AG09309 (cell line): ENCODE measurements around the gene ROS1.
"Not testable (repeated sequence)": the region's sequence is repeated elsewhere in the genome, so short reads cannot be mapped to it uniquely, and the experiment has no call there.

ENCODE experiments used
- DNase-seq: peaks from one replicate; pipeline ENCODE4 v3.0.0-alpha.2; 2010; ENCODE audit warnings: low read depth
- H3K4me3 ChIP-seq: 2 replicates; pipeline ENCODE4 v1.5.1; 2011; ENCODE audit warnings: mild to moderate bottlenecking, low read depth, low read length, moderate library complexity; ENCODE audit not compliant: control insufficient read depth
- TF ChIP-seq, protein P1 (sequence below): IDR thresholded peaks from 2 replicates; pipeline ENCODE4 v1.5.1; 2011; ENCODE audit warnings: mild to moderate bottlenecking, low read depth, low read length, inconsistent platforms; ENCODE audit not compliant: insufficient read depth, control insufficient read depth; ENCODE audit errors: missing control alignments

Gene ROS1

GRCh38 chr6:117425431-117426153 is at the start of gene ROS1:
ROS1 (minus strand) TSS chr6:117425942; CDS start chr6:117425656, 286 bp downstream.
- no peak for DNase-seq
- H3K4me3 ChIP-seq, result no peak within 1 kb of the TSS
- TF ChIP-seq, protein P1, sequence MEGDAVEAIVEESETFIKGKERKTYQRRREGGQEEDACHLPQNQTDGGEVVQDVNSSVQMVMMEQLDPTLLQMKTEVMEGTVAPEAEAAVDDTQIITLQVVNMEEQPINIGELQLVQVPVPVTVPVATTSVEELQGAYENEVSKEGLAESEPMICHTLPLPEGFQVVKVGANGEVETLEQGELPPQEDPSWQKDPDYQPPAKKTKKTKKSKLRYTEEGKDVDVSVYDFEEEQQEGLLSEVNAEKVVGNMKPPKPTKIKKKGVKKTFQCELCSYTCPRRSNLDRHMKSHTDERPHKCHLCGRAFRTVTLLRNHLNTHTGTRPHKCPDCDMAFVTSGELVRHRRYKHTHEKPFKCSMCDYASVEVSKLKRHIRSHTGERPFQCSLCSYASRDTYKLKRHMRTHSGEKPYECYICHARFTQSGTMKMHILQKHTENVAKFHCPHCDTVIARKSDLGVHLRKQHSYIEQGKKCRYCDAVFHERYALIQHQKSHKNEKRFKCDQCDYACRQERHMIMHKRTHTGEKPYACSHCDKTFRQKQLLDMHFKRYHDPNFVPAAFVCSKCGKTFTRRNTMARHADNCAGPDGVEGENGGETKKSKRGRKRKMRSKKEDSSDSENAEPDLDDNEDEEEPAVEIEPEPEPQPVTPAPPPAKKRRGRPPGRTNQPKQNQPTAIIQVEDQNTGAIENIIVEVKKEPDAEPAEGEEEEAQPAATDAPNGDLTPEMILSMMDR, result no peak

DNA sequence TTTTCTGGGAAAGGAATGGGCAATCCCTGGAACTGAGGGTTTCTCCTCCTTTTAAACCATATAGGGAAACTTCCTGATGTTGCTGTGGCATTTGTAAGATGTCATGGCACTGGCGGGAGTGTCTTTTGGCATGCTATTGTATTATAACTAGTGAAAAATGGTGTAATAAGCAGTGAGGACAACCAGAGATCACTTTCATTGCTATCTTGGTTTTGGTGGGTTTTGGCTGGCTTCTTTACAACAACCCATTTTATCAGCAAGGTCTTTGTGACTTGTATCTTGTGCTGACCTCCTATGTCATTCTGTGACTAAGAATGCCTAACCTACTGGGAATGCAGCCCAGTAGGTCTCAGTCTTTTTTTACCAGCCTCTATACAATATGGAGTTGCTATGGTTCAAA is 47.7 kb upstream of the ROS1 start:
- no peak for DNase-seq
- no peak overlapping the region for H3K4me3 ChIP-seq
- TF ChIP-seq, protein P1, result no peak

DNA sequence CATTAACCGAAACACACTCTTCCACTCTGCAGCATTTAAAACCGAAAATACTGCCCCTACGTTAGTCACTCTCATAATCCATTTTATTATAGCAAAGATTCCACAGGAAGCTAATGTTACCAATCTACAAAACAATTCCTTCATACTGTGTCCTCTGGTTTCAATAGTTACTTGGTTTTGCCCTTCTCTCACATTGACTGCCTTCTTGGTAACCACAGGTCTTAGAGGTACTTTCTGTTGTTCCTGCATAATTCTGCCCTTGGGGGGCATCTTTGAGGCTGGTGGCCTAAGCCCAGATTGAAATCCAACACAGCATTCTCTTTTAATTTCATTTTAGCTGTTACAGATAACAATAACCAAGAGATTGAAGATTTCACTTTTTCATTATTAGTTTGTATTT is 46.9 kb upstream of the ROS1 start:
- TF ChIP-seq, protein P1, result no peak
- no peak for DNase-seq
- H3K4me3 ChIP-seq, result no peak overlapping the region

DNA sequence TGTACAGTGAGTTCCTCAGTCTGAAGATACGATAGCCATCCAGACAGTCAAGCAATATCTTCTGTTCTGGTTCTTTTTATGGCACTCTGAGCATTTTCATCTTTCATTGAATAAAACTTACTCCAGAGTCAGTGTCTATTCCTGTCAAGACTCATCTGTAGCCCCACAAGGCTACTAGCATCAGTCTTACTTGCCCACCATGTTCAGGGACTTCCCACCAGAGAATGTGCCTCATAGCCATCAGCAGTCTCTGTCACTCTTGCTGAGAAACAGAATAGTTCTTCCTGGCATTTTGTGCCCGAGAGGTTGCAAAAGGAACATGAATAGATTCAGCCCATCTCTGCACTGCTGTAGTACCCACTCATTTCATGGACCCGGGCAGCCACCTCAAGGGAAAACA is 44.0 kb upstream of the ROS1 start:
- TF ChIP-seq, protein P1, result no peak
- DNase-seq, result no peak

GRCh38 chr6:117469356-117469755 is 43.6 kb upstream of the ROS1 start:
- no peak for DNase-seq
- no peak overlapping the region for H3K4me3 ChIP-seq

More for the DNA sequence above, 44.0 kb upstream of the ROS1 start:
- H3K4me3 ChIP-seq, result no peak overlapping the region

DNA sequence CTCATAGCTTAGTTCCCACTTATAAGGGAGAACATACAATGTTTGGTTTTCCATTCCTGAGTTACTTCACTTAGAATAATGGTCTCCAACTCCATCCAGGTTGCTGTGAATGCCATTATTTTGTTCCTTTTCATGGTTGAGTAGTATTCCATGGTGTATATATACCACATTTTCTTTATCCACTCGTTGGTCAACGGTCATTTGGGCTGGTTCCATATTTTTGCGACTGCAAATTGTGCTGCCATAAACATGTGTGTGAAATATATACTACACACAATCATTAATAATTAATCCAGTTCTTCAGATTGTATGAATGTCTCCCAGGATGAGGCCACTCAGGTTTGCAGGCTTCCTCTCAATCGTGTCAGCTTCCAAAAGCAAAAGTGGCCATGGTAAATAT is 42.8 kb upstream of the ROS1 start:
- DNase-seq, result not testable (repeated sequence)

More at GRCh38 chr6:117469356-117469755, 43.6 kb upstream of the ROS1 start:
- TF ChIP-seq, protein P1, result no peak

DNA sequence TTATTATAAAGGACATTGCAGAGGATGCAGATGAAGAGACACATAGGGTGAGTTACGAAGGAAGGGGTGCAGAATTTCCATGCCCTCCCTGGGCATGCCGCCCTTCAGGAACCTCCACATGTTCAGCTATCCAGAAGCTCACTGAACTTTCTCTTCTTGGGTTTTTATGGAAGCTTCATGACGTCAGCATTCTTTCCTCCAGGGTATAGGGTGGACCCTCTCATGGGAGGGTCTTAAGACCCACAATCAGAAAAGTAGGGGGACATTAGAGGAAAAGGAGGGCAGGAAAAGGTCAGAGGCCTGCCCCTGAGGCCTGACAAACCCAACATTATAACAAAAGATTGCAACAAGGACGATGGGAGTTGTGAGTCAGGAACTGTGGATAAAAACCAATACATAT is 42.1 kb upstream of the ROS1 start:
- TF ChIP-seq, protein P1, result no peak
- DNase-seq, result no peak
- H3K4me3 ChIP-seq, result no peak overlapping the region

More for the DNA sequence above, 42.8 kb upstream of the ROS1 start:
- not testable (repeated sequence) for H3K4me3 ChIP-seq
